LNCAP (cell line): ENCODE data around the gene ARHGAP28.
A peak's percentile ranks its signal among the peaks of the same experiment; 100 is the strongest.

Experiments used
- TF ChIP-seq, protein P1 (sequence below): fragments of 450-650 bp; IDR thresholded peaks from 2 replicates; pipeline ENCODE4 v1.5.1; 2017; ENCODE audit warnings: mild to moderate bottlenecking

Gene ARHGAP28, protein sequence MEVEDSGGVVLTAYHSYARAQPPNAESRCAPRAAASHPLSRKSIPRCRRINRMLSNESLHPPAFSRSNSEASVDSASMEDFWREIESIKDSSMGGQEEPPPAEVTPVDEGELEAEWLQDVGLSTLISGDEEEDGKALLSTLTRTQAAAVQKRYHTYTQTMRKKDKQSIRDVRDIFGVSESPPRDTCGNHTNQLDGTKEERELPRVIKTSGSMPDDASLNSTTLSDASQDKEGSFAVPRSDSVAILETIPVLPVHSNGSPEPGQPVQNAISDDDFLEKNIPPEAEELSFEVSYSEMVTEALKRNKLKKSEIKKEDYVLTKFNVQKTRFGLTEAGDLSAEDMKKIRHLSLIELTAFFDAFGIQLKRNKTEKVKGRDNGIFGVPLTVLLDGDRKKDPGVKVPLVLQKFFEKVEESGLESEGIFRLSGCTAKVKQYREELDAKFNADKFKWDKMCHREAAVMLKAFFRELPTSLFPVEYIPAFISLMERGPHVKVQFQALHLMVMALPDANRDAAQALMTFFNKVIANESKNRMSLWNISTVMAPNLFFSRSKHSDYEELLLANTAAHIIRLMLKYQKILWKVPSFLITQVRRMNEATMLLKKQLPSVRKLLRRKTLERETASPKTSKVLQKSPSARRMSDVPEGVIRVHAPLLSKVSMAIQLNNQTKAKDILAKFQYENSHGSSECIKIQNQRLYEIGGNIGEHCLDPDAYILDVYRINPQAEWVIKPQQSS

GRCh38 chr18:6729247-6730091 is at the start of gene ARHGAP28:
Gene ARHGAP28 (plus strand): TSS chr18:6729716. CDS start chr18:6729822, 106 bp downstream.
- TF ChIP-seq, protein P1, sequence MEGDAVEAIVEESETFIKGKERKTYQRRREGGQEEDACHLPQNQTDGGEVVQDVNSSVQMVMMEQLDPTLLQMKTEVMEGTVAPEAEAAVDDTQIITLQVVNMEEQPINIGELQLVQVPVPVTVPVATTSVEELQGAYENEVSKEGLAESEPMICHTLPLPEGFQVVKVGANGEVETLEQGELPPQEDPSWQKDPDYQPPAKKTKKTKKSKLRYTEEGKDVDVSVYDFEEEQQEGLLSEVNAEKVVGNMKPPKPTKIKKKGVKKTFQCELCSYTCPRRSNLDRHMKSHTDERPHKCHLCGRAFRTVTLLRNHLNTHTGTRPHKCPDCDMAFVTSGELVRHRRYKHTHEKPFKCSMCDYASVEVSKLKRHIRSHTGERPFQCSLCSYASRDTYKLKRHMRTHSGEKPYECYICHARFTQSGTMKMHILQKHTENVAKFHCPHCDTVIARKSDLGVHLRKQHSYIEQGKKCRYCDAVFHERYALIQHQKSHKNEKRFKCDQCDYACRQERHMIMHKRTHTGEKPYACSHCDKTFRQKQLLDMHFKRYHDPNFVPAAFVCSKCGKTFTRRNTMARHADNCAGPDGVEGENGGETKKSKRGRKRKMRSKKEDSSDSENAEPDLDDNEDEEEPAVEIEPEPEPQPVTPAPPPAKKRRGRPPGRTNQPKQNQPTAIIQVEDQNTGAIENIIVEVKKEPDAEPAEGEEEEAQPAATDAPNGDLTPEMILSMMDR, result peak; percentile 40; the same call in 1 of the 2 replicates

DNA sequence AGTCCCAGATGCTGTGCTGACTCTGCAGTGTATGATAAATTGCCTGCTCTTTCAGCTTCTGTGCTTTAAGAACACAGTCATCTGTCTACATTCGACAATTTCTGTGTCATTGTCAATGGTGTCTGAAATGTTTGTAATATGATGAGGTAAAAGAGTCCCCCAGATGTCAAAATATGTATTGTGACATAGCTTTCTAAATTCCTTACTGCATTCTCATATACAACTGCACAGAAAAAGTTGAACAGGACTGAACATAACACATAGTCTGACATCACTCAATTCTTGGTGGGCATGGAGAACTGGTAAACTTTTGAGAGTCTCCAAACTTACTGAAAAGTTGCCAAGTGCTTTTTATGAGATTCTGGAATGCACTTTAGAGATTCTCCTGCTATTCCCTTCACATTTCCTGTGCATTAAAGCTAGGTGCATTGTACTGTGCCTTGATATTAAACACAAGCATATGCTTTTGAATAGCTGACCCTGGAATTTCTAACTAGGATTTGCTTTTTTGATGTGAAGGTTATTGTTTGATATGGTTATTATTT is 48.1 kb upstream of the ARHGAP28 start:
- TF ChIP-seq, protein P1, result no peak

GRCh38 chr18:6682437-6683111 is 46.9 kb upstream of the ARHGAP28 start:
- TF ChIP-seq, protein P1, result no peak

DNA sequence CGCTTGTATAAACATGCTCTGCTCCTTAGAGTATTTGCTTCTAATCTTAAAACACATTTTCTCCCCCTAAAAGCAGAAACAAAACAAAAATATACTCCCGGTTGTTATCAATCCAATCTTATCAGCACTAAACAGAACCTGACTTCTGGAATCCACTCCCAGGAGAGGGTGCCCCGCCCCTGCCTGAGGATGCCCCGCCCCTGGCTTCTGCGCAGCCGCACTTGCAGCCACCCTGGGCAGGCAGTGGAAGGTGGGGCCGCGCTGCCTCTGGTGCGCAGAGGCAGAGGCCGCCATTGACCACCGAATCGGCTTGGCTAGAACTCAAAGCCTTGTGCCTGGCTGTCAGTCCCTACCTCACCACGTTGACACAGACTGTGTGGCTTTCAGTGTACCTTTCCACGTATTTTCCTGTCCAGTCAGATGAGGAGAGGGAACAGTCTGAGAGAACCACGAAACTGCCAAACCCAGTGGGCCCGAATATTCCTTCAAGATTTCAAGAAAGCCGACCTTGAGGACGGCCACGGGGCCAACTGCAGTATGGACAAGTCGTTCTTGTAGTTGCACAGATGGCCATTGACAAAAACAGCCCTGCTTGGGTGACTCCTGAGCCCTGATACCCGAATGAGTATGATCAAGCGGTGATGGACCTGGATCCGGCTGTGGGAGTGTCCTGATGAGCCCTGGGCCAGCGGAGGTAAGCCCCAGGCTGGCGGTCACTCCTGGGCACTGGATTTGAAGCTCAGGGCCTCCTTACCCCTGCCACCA is 46.2 kb upstream of the ARHGAP28 start:
- TF ChIP-seq, protein P1, result no peak

DNA sequence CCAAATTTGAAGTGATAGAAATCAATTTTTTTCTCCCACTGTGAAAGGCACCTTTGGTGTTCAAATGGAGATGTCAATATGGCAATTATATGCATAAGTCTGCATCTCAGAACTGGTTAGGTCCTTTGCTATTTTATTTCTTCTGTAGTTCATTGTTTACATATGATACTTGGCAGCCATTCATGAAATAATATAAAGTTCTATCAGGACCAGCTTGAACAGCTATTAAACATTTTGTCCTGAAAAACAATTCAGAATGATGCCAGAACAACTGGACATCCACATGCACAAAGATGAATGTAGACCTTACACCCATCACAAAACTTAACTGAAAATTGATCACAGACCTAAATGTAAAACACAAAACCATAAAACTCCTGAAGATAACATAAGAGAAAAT is 41.8 kb upstream of the ARHGAP28 start:
- TF ChIP-seq, protein P1, result no peak

- TF ChIP-seq, protein P1, result no peak
Measured at GRCh38 chr18:6708890-6709289, 20.6 kb upstream of the ARHGAP28 start.
